Glutamatergic neuron (in vitro differentiated cells): Measurements from ENCODE around the gene PRKCQ. TPM values are rescaled to one million over a fixed set of nuclear protein-coding genes. Genes with fewer than 3 reads are reported as not detected.

ENCODE experiments used
- DNase-seq: peaks from one replicate; pipeline ENCODE4 v3.0.0; 2022
- H3K27ac Mint-ChIP-seq: one replicate; pipeline ENCODE4 v1.8.0; 2020; ENCODE audit warnings: mild to moderate bottlenecking, mixed read lengths, inconsistent platforms; ENCODE audit not compliant: unreplicated experiment
- H3K27me3 Mint-ChIP-seq: one replicate; pipeline ENCODE4 v1.8.0; 2020; ENCODE audit warnings: mild to moderate bottlenecking, moderate library complexity, mixed read lengths, inconsistent platforms; ENCODE audit not compliant: unreplicated experiment
- H3K36me3 Mint-ChIP-seq: one replicate; pipeline ENCODE4 v1.8.0; 2020; ENCODE audit warnings: mild to moderate bottlenecking, mixed read lengths, inconsistent platforms; ENCODE audit not compliant: unreplicated experiment
- H3K4me1 Mint-ChIP-seq: one replicate; pipeline ENCODE4 v1.8.0; 2020; ENCODE audit warnings: mild to moderate bottlenecking, low read depth, mixed read lengths, inconsistent platforms; ENCODE audit not compliant: unreplicated experiment
- H3K4me3 Mint-ChIP-seq: one replicate; pipeline ENCODE4 v1.8.0; 2020; ENCODE audit warnings: mild to moderate bottlenecking, mixed read lengths, inconsistent platforms; ENCODE audit not compliant: unreplicated experiment
- H3K9me3 Mint-ChIP-seq: one replicate; pipeline ENCODE4 v1.8.0; 2020; ENCODE audit warnings: mild to moderate bottlenecking, moderate library complexity, mixed read lengths, inconsistent platforms; ENCODE audit not compliant: unreplicated experiment
- total RNA-seq: library from RNA; stranded (reverse); fragmentation: NEBNext Ultra II Directional; extraction: Animal tissue kit (Norgen Biotek cat#: 25700); gene quantifications from one replicate; pipeline ENCODE4 v1.2.1, GENCODE V29; 2021; ENCODE audit not compliant: unreplicated experiment
- TF ChIP-seq, protein P1 (sequence below): fragments of 200-600 bp; sonication (generic); IDR thresholded peaks from one replicate; pipeline ENCODE4 v1.5.0; 2021; ENCODE audit not compliant: partially characterized antibody, unreplicated experiment

Gene PRKCQ
- total RNA-seq, 1 donor from 2014 or later: 1.3 TPM

DNA sequence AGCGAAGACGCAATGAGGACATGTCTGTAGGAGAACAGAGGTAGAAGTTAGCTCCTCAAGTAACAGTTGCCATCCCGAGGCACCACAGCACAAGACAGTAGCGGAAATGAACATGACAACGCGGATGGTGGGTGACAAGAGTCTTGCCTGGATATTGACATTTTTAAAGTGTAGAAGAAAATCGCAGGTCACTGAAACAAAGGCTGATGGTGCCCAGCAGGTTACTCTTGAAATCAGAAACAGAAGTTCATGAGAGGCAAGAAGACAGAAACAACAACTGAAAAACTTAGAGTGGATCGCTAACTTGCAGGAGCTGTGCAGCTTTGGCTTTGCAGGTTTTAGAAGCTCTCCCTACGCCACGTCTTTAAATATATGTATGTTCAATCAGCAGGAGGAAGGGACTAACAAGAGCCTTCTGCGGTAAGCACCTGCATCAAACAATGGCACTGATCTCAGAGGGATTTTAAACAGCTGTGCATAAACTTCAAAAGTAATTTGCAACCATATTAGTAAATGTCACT is 1.8 kb downstream of the PRKCQ start:
- H3K27ac Mint-ChIP-seq: no peak overlapping the region
- TF ChIP-seq, protein P1, sequence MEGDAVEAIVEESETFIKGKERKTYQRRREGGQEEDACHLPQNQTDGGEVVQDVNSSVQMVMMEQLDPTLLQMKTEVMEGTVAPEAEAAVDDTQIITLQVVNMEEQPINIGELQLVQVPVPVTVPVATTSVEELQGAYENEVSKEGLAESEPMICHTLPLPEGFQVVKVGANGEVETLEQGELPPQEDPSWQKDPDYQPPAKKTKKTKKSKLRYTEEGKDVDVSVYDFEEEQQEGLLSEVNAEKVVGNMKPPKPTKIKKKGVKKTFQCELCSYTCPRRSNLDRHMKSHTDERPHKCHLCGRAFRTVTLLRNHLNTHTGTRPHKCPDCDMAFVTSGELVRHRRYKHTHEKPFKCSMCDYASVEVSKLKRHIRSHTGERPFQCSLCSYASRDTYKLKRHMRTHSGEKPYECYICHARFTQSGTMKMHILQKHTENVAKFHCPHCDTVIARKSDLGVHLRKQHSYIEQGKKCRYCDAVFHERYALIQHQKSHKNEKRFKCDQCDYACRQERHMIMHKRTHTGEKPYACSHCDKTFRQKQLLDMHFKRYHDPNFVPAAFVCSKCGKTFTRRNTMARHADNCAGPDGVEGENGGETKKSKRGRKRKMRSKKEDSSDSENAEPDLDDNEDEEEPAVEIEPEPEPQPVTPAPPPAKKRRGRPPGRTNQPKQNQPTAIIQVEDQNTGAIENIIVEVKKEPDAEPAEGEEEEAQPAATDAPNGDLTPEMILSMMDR: no peak
- no peak overlapping the region for H3K4me3 Mint-ChIP-seq
- no peak for DNase-seq
- H3K4me1 Mint-ChIP-seq: peaks cover 13% of the 10 kb centered on the region
- H3K27me3 Mint-ChIP-seq: peaks cover 2% of the 10 kb centered on the region
- no peaks in the 10 kb centered on the region for H3K36me3 Mint-ChIP-seq
- peaks cover 5% of the 10 kb centered on the region for H3K9me3 Mint-ChIP-seq

DNA sequence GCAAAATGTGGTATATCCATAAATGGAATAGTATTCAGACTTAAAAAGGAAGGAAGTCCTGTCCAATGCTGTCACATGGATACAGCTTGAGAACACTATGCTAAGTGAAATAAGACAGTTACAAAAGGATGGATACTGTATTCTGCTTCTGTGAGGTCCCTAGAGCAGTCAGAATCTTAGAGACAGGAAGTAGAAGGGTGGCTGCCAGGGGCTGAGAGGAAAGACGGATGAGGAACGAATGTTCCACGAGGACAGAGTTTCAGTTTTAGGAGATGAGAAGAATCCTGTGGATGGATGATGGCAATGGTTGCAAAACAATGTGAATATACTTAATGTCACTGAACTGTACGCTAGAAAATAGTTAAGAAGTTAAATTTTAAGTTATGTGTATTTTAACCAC is 3.8 kb downstream of the PRKCQ start:
- H3K36me3 Mint-ChIP-seq: no peaks in the 10 kb centered on the region
- H3K4me1 Mint-ChIP-seq: peaks cover 9% of the 10 kb centered on the region
- DNase-seq: no peak
- H3K27ac Mint-ChIP-seq: no peak overlapping the region
- H3K27me3 Mint-ChIP-seq: peaks cover 4% of the 10 kb centered on the region
- H3K4me3 Mint-ChIP-seq: no peak overlapping the region
- TF ChIP-seq, protein P1: no peak
- H3K9me3 Mint-ChIP-seq: peaks cover 5% of the 10 kb centered on the region

DNA sequence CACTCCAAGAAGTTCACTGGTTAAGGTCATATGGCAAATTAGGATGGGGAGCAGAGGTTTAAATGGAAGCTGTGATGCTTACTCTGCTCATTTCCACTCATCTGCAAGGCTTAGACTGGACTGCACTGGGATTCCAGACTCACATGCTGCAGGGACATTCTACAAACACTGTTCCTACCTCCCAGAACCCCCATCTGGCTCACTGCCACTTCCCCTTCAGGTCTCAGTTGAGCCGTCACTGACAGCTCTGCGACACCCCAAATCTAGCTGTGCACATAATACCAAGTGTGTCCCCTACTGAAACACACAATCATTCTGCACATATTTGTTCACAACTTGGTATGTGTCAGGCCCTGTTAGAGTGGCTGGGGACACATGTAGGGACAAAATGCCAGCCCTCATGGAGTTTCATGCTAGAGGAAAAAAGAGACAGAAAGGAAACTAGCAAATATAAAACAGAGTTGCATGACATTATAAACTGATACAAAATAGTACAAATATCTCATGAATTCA is 5.4 kb downstream of the PRKCQ start:
- TF ChIP-seq, protein P1: no peak
- H3K4me3 Mint-ChIP-seq: no peak overlapping the region
- H3K27ac Mint-ChIP-seq: no peak overlapping the region
- peaks cover 4% of the 10 kb centered on the region for H3K9me3 Mint-ChIP-seq
- no peak for DNase-seq
- peaks cover 2% of the 10 kb centered on the region for H3K27me3 Mint-ChIP-seq
- H3K4me1 Mint-ChIP-seq: peaks cover 10% of the 10 kb centered on the region
- H3K36me3 Mint-ChIP-seq: peaks cover under 1% of the 10 kb centered on the region

DNA sequence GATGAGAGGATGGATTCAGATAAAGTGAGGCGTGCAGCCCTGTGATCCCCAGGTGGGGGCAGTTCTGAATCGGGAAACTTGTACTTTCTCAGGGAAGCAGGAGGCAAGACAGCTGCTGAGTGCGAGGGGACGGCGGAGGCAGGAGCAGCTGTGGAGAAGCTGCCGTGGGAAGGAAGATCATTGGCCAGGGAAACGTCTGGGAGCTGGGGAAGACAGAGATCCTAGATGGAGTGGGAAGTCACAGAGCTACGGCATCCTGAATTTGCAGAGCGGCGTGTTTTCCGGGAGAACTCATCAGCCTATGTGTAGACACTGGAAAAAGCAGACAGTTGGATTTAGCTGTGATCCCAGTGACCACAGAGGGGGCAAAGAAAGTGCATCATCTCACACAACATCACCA is 9.2 kb downstream of the PRKCQ start:
- no peak overlapping the region for H3K4me3 Mint-ChIP-seq
- H3K9me3 Mint-ChIP-seq: peaks cover 7% of the 10 kb centered on the region
- TF ChIP-seq, protein P1: no peak
- no peak for DNase-seq
- H3K36me3 Mint-ChIP-seq: peaks cover 10% of the 10 kb centered on the region
- peaks cover 6% of the 10 kb centered on the region for H3K4me1 Mint-ChIP-seq
- H3K27me3 Mint-ChIP-seq: peaks cover 4% of the 10 kb centered on the region
- H3K27ac Mint-ChIP-seq: no peak overlapping the region

DNA sequence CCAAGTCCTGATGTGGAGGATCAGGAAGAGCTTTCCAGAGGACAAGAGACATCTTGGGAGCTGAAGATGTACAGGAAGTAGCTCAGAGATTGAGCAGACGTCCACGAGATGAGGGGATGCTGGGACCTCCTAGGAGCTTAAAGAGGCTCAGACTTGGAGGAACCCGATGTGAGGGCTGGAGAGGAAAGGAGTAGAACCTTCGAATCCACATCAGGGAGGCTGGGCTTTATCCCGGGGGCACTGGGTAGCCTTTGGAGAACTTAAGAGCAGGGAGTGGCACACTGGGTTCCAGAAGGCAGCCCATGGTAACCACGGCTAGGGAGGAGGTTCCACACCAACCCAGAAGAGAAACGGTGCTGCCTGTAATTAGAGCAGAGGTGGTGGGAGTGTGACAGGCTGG is 10.8 kb downstream of the PRKCQ start:
- Mint-ChIP-seq H3K27me3 (peaks cover 4% of the 10 kb centered on the region), H3K4me1 (peaks cover 11% of the 10 kb centered on the region), H3K4me3 (no peak overlapping the region), H3K9me3 (peaks cover 7% of the 10 kb centered on the region), H3K36me3 (peaks cover 10% of the 10 kb centered on the region), H3K27ac (no peak overlapping the region)
- TF ChIP-seq, protein P1: no peak
- no peak for DNase-seq
